Measurements from ENCODE around the gene MBNL1.

- no peak for TF ChIP-seq SNAI2 (CRISPR knock-in tag; IDR thresholded peaks at IDR 0.05)
- TF ChIP-seq, protein P1, sequence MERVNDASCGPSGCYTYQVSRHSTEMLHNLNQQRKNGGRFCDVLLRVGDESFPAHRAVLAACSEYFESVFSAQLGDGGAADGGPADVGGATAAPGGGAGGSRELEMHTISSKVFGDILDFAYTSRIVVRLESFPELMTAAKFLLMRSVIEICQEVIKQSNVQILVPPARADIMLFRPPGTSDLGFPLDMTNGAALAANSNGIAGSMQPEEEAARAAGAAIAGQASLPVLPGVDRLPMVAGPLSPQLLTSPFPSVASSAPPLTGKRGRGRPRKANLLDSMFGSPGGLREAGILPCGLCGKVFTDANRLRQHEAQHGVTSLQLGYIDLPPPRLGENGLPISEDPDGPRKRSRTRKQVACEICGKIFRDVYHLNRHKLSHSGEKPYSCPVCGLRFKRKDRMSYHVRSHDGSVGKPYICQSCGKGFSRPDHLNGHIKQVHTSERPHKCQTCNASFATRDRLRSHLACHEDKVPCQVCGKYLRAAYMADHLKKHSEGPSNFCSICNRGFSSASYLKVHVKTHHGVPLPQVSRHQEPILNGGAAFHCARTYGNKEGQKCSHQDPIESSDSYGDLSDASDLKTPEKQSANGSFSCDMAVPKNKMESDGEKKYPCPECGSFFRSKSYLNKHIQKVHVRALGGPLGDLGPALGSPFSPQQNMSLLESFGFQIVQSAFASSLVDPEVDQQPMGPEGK (CRISPR knock-in tag; IDR thresholded peaks at IDR 0.05; ENCODE audit: borderline replicate concordance) = no peak
Measured at GRCh38 chr3:152227027-152227426, 41.7 kb upstream of the MBNL1 start.
